H1 (cell line): ENCODE measurements around the gene TEX51.

Source experiments
- CEBPB ChIP-seq: IDR thresholded peaks from 2 replicates; pipeline ENCODE4 v1.6.1; 2012; ENCODE audit warnings: low read depth, low read length
- EP300 ChIP-seq, 2 experiments: IDR thresholded peaks; 1 replicate in 1 of 2; 2 replicates in 1 of 2; pipeline ENCODE4 v1.6.1; 2011 to 2012; ENCODE audit warnings: low read depth in 2 of 2, low read length in 2 of 2, mild to moderate bottlenecking in 2 of 2, borderline replicate concordance in 1 of 2, inconsistent platforms in 1 of 2, moderate library complexity in 1 of 2
- SIX5 ChIP-seq: IDR thresholded peaks from 2 replicates; pipeline ENCODE4 v1.6.1; 2011; ENCODE audit warnings: mild to moderate bottlenecking, low read depth, low read length
- TF ChIP-seq, protein P1 (sequence below): IDR thresholded peaks from 2 replicates; pipeline ENCODE4 v1.6.1; 2011; ENCODE audit warnings: low read length, improper control_type of control experiment
- TF ChIP-seq, protein P2 (sequence below), 3 experiments: IDR thresholded peaks; 1 replicate in 2 of 3; 2 replicates in 1 of 3; pipeline versions ENCODE4 v1.5.1 to v1.6.1; 2011; ENCODE audit warnings: low read length in 3 of 3, mild to moderate bottlenecking in 3 of 3, inconsistent platforms in 2 of 3, low read depth in 1 of 3, moderate library complexity in 1 of 3; ENCODE audit not compliant: insufficient read depth in 1 of 3; ENCODE audit errors: control extremely low read depth in 1 of 3

DNA sequence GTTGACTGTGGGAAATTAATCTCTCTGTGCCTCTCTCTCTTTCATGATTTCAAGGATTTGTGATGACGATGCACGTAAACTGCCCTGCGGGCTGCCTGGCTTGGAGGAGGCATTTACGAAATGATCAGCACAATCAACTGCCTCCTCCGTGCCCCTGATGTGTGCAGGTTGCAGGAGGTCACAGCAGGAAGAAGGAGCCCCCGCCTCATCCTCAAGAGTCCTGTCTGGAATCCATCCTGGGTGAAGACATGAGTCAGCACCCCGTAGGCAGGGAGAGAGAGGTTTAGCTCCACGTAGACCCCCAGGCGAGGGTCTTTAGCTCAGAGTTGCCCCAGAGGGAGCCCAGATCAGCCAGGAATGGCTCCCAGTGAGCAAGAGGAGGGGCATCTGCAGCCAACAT, 17.1 kb upstream of the TEX51 start:
- TF ChIP-seq EP300 (IDR thresholded peaks at IDR 0.05; ENCODE audit: borderline replicate concordance in 1 of 2, low read depth in 2 of 2, low read length in 2 of 2): no peak
- TF ChIP-seq, protein P1, sequence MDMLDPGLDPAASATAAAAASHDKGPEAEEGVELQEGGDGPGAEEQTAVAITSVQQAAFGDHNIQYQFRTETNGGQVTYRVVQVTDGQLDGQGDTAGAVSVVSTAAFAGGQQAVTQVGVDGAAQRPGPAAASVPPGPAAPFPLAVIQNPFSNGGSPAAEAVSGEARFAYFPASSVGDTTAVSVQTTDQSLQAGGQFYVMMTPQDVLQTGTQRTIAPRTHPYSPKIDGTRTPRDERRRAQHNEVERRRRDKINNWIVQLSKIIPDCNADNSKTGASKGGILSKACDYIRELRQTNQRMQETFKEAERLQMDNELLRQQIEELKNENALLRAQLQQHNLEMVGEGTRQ: no peak
- no peak for TF ChIP-seq SIX5
- TF ChIP-seq, protein P2, sequence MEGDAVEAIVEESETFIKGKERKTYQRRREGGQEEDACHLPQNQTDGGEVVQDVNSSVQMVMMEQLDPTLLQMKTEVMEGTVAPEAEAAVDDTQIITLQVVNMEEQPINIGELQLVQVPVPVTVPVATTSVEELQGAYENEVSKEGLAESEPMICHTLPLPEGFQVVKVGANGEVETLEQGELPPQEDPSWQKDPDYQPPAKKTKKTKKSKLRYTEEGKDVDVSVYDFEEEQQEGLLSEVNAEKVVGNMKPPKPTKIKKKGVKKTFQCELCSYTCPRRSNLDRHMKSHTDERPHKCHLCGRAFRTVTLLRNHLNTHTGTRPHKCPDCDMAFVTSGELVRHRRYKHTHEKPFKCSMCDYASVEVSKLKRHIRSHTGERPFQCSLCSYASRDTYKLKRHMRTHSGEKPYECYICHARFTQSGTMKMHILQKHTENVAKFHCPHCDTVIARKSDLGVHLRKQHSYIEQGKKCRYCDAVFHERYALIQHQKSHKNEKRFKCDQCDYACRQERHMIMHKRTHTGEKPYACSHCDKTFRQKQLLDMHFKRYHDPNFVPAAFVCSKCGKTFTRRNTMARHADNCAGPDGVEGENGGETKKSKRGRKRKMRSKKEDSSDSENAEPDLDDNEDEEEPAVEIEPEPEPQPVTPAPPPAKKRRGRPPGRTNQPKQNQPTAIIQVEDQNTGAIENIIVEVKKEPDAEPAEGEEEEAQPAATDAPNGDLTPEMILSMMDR (IDR thresholded peaks at IDR 0.05; ENCODE audit: control extremely low read depth in 1 of 3, insufficient read depth in 1 of 3, low read depth in 1 of 3, low read length in 3 of 3): no peak
- no peak for TF ChIP-seq CEBPB
